GM19455 (cell line): Measurements from ENCODE around the gene PRSS16.

ENCODE experiments used
- ATAC-seq: cut with Tn5 transposase; IDR thresholded peaks from one replicate; pipeline ENCODE4 v1.9.1; 2021; ENCODE audit not compliant: unreplicated experiment

PRSS16 gene

GRCh38 chr6:27281569-27281968, 34.1 kb downstream of the PRSS16 start:
- no peak for ATAC-seq

- no peak for ATAC-seq
Observed at GRCh38 chr6:27283279-27283678, 35.8 kb downstream of the PRSS16 start.

DNA sequence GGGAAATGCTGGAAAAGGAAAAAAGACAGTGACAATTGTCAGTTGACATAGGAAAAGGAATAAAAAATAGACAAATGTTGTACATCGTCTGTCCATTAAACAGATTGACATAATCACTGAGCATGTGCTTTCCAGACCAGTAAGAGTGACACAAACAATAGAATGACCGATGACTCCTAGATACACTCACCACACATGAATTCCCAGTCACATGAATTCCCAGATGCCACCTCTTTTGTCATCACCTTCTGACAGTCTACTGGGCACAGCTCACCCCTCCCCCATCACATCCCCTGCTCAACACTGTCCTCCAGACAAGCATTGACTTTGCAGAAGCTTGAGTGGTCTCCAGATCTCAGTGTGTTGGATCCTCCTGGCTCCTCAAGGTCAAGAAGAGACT, 38.6 kb downstream of the PRSS16 start:
- no peak for ATAC-seq

DNA sequence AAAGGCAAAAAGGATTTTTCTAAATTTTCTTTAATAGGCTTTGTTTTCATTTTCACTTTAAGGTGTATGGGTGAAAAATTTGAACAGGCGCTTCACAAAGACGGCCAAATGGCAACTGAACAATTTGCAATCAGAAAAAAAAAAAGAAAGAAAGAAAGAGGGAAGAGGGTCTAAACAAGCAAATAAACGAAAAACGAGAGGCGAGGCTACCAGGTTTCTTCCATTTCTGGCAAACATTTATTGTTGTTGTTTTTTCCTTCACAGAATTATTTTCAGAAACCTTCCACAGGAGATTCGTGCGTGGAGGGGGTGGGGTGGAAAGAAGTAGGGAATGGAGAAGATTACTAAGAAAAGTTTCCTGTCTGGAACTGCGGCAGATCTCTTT, 40.2 kb downstream of the PRSS16 start:
- no peak for ATAC-seq

DNA sequence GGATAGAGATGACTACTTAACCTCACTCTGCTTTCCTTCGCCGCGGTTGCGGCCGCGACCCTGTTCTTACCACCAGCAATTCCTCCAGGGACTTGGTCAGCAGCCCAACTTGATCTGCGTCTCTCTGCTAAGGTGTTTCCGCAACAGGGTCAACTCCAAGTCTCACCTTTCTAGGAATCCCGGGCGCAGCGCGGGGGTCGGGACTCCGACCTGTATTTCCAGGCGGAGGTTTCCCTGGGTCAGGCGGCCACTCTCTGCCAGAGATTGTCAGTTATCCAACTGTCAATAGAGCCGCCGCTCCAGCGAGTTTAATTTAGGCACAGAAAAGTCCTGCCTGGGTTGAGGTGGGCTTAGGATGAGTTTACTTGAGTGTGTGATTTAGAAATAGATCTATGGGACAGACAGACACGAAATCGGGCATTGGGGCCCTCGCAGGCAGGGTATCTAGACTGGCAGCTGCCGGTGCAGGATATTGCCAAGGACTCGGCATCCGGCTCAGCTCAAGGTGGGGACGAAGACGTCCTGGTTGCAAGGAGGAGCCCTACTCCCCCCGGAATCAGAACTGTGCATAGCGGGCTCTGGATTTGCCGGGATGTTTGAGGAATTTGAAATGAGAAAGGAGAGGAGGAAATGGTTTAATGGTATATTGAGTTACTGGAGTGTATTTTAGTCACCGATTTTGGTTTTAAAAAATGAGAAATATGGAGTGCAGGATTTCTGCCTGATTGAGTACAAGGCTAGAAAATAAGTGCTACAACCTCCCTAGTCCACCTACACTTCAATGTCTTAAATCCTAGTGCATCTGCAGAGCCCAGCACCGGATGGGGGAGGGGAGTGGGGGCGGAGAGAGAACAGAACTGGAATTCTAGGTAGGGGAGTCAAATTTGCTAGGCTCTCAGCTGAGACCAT, 40.9 kb downstream of the PRSS16 start:
- no peak for ATAC-seq

DNA sequence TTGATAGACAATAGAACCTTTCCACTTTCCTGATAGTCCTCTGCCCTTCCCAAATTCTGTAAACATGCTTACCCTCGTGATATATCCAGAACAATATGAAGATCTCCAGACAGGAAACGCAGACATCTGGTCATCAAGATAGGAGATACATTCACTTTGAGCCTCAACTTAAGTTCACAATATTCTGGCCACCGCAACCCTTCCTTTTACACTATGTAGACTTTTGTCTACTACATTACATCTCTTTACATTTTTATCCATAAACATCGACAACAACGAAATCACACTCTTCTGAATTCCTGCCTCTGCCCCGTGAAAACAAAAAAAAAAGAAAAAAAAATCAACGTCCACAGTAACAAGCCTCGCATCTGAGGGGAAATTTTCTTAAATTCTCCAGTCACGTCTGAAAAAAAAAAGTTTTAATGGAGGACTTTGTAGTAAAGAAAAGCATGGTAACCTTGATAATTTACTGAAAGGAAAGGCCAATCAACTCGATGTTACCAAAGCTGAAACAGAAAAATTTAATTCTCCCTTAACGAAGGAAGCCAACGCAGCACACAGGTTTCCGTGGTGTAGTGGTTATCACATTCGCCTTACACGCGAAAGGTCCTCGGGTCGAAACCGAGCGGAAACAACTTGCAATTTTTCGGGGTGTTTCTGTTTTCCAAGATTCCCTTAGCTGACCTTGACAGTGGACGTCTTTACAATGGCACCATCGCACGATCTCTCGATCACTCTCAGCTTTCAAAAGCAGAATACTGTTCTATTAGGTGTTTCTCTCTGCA, 42.8 kb downstream of the PRSS16 start:
- no peak for ATAC-seq

DNA sequence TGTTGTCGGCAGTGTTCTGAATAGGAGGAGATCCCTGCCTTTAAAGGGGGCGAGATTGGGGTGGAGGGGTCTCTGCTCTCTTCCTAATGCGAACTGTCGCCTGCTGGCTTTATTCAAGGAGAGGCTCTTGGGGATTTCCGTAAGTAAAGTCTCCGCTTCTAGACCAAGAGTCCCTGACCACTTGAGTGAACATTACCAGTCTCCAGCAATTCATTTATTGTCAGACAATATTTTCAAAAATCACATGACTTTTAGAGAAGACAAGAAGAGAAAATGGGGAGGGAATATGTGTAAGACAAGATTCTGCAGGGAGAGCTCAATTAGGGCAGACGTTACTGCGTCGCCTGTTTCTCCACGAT, 43.3 kb downstream of the PRSS16 start:
- no peak for ATAC-seq

DNA sequence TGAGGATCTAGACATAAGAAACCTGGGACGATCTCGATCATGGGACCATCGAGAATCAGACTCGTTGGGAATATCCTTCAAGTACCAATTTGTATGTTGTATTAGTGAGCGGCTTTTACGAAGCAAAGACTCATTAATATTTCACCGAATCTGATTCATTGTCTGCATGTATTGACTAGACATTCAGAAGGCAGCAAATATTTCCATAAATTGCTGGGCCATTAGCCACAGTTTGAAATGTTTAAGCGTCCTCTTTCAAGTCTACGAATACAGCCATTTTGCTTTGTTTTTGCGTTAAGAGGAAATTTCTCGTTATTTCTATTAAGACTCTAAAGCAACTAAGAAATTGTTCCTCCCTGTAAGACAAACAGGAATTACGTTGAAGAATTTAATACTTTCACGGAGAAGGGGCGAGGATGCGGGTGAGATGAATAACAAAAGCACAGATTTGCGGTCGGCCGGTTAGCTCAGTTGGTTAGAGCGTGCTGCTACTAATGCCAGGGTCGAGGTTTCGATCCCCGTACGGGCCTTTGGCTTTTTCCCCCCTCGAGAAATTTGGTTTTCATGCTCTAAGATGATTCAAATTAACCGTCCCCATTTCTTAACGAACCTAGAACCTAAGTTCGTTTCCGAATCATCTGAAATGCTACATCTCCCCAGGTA, 46.1 kb downstream of the PRSS16 start:
- ATAC-seq: no peak

DNA sequence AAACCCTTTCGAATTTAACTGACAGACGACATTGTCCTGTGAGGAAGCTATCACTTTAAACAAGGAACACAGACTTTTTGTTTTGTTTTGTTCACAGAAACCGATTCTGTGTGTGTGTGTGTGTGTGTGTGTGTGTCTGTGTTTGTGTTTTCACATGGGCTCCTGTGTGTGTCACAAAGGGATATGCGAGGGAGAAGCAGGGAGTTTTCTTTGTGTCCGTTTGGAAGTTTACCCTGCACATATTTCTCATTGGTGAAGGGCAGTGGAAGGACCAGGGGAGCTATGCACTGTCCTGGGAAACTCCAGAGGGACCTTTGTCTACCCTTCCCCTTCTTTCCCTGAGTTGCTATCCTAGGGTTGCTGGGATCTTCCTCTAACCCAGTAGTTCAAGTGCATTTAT, 46.9 kb downstream of the PRSS16 start:
- ATAC-seq: no peak

GRCh38 chr6:27295301-27296079, 48.0 kb downstream of the PRSS16 start:
- no peak for ATAC-seq

GRCh38 chr6:27296106-27296783, 48.7 kb downstream of the PRSS16 start:
- no peak for ATAC-seq

- no peak for ATAC-seq
Observed at GRCh38 chr6:27297484-27297856, 50.0 kb downstream of the PRSS16 start.

DNA sequence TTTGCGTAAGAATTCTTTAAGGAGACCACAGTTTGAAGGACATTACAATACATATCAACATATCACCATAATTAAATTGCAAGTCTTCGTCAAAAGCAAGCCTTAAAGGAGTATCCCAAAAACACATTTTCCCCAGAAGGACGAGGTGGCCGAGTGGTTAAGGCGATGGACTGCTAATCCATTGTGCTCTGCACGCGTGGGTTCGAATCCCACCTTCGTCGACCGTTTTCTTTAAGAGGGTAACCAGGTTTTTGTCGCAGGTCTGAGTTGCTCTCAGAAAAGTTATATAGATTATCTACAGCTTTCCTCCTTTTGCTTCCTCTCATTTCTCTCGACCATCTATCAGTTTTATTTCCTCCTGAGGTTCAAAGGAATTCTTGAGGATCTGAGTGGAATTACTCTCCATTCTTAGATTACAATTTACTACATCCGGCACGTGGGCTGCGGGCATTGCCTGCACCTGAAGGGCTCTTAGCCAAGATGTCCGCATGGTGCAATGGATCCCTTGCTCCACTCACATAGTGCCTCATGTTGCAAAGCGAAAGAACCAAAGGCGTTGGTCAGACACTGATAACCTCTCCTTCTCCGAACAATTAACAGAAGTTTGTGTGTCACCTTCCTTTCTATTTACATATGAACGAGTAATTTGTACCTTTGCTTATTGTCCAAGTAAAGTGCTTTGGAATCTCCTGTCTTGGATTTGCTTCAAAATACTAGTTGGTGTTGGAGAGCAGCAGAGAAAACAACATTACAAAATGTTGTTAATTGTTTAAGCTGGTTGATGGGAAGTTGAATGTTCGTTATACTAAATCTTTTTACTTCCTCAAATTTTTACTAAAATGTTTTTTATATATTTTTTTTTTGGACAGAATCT, 50.6 kb downstream of the PRSS16 start:
- no peak for ATAC-seq

DNA sequence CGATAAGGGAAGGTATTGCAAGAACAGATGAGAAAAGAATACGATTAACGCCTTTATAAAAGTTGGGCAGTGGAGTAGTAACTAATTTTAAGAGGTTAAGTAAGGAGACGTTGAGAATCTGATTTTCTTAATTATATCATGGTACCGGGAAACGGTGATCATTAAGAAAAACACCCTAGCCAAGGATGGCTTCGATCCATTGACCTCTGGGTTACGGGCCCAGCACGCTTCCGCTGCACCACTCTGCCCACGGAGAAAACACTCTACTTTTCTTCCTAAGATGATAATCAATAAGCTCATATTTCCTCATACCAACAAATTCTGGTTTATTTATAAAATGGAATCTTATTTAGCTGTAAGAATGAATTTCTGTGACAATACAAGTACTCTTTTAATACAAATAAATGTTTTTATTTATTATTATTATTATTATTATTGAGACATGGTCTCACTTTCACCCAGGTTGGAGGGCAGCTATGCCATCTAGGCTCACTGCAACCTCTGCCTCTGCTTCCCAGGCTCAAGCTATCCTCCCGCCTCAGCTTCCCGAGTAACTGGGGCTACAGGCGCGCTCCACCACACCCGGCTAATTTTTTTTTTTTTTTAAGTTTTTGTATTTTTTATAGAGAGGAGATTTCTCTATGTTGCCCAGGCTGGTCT, 56.2 kb downstream of the PRSS16 start:
- no peak for ATAC-seq
